CD4-positive, alpha-beta T cell treated with Interleukin-1 beta for 1 hour (primary cell): Measurements from ENCODE around the gene ADAM21.

Source experiments
- DNase-seq, 2 donors: peaks; one replicate each; pipeline ENCODE4 v3.0.0-alpha.2; 2020 to 2022

Gene ADAM21

GRCh38 chr14:70489579-70490200 is 37.7 kb downstream of the ADAM21 start:
- DNase-seq = no peak

GRCh38 chr14:70498191-70498590 is 46.2 kb downstream of the ADAM21 start:
- DNase-seq = no peak
